ENCODE results near the gene BOC.

BOC gene

GRCh38 chr3:113250566-113250965 lies 39.2 kb downstream of the BOC start:
- ATAC-seq, result no peak

- ATAC-seq, result no peak
Measured at GRCh38 chr3:113251817-113252216, 40.5 kb downstream of the BOC start.

GRCh38 chr3:113252553-113252952 lies 41.2 kb downstream of the BOC start:
- ATAC-seq, result no peak

GRCh38 chr3:113253702-113254101 lies 42.3 kb downstream of the BOC start:
- no peak for ATAC-seq

- no peak for ATAC-seq
Measured at GRCh38 chr3:113254171-113254947, 43.0 kb downstream of the BOC start.

GRCh38 chr3:113255100-113255853 lies 43.9 kb downstream of the BOC start:
- no peak for ATAC-seq

DNA sequence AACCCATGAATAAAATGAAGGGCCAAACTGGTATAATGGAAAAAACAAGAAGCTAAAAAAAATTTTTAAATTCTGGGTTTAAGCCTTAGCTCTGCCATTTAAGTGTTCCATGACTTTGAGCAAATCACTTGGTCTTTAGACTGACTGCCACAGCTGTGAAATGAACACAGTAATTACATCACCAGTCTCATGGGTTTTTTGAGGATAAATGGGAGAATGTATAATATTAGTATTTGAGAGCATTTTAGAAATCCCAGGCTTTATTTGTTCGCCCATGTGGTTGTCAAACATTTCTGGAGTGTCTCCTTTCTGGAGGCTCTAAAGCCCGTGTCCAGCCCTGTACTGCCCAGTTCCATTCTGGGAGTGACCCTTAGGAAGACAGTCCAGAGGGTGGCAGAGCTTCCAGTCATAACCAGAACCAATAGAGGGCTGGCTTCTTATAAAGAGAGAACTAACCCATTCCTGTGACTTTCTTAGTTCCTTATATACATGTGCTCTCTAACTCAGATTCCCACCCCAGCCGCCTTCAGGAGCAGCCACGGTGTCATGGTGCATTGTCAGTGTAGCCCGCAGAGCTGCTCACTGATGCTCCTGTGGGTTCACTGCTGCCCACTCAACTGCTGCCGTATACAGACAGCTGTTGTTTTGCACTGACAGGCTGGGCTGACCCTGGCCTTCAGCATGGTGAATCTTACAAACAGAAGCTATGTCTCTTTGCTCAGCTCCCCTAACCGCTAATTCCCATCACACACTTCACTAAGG lies 44.7 kb downstream of the BOC start:
- no peak for ATAC-seq

DNA sequence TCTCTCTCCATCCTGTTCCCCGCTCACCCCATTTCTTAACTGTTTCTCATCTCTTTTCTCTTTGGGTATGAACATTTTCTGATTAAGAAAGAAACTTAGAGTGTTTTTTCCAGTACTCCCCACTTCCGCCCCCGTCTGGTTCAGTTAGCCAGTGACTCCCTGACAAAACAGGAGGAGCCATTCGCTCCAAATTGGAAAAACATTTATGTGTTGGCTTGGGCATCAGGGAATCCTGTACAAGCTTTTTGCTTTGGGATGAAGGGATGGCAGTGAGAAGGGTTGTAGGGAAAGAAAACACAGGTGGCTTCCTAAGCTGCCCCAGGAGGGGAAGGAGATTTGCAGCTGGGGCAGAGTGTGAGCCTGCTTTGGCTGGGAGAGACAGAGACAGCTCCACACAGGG lies 47.0 kb downstream of the BOC start:
- no peak for ATAC-seq

GRCh38 chr3:113259196-113259595 lies 47.8 kb downstream of the BOC start:
- no peak for ATAC-seq

GRCh38 chr3:113261063-113261625 lies 49.8 kb downstream of the BOC start:
- no peak for ATAC-seq

DNA sequence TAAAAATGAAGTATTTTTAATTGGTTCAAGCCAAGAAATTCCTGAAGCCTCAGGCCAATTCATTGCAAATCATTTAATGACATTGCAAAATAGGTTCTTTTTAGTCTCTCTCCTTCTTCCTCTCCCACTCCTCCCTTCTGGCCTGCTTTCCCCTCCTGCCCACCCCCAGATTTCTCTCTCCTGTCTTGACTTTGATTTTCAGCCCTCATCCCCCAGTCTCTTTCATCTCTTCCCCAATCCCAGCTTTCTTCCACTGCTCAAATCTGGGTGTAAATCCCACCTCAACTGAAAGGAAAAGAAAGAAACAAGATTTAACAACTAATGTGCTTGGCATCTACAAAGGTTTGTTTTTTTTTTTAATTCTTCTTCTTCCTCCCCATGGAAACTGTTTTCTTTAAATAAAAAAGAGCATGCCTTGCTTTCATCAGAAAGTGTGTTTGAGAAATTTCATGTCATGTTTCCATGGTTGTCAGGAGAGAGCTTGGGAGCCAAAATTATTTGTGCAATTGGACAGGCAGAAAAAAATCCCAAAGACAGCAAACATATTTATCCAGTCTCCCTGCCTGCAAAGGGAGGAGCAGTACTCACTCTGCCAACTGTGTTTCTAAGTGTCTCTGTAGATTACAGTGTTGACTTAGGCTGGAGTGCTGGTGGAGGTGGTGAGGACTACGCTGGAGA lies 50.4 kb downstream of the BOC start:
- ATAC-seq, result no peak

DNA sequence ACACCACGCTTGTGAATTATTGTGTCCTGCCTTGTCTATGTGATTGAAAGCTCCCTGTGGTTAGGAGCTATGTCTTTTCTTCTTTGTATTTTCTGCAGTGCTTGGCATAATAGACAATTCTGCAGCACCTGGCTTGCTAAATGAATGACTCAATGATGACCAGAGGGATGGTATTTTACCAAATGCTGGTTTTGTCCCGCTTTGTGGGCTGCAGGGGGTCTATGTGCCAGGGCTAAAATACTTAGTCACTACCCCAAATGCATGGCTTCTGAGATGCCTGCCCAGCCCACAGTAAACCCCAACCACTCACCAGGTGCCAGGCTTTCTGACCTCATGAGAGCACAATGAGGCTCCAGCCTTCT lies 50.9 kb downstream of the BOC start:
- no peak for ATAC-seq

DNA sequence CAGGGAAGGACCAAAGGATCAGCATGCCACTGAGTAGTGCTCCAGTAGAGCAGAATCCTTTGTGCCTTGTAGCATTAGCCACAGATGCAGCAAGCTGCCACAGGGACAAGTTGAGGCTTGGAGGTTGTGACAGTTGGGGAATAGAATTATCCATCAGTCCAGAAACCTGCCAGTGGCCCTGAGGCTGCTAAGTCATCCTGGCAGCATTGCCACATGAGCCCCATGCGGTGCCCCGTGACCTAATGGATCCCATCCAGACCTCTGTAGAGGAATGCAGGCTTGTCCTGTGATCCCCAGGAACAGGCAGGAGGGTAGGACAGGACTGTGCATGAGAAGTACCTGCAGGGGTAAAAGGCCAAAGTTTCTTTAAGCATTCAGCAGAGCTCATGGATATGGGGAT lies 51.7 kb downstream of the BOC start:
- no peak for ATAC-seq

DNA sequence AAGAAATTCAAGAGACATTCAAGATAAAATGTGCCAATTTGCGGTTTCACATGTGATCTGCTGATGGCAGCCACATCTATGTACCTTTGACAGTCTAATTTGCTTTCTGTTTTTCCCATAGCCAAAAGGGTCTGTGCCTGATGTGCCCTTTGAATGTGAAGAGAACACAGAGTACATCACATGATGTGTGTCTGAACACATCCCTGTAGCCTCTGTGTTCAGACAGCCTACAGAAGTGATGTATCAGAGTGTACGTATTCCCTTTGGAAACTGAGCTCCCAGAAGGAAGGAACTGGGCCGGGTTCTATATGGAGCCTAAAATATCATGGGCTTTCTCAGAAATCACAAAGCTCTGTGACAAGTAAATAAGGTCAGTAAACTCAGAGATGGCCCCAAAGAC lies 52.4 kb downstream of the BOC start:
- no peak for ATAC-seq

- ATAC-seq, result no peak
Measured at GRCh38 chr3:113264283-113265131, 53.1 kb downstream of the BOC start.

GRCh38 chr3:113265231-113265630 lies 53.9 kb downstream of the BOC start:
- ATAC-seq, result no peak

- no peak for ATAC-seq
Measured at GRCh38 chr3:113266738-113267137, 55.4 kb downstream of the BOC start.

DNA sequence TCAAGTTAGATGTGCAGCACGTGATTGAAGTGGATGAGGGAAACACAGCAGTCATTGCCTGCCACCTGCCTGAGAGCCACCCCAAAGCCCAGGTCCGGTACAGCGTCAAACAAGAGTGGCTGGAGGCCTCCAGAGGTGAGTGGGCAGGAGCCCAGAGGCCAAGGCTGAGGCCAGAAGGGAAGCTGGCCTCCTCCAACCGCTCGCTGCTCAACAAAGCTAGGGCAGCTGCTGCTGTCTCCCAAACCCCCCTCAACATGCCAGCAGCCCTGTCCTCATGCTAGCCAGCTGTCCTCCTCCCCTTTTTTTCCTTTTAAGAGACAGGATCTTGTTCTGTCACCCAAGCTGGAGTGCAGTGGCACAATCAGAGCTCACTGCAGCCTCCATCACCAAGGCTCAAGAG lies 57.0 kb downstream of the BOC start:
- no peak for ATAC-seq

DNA sequence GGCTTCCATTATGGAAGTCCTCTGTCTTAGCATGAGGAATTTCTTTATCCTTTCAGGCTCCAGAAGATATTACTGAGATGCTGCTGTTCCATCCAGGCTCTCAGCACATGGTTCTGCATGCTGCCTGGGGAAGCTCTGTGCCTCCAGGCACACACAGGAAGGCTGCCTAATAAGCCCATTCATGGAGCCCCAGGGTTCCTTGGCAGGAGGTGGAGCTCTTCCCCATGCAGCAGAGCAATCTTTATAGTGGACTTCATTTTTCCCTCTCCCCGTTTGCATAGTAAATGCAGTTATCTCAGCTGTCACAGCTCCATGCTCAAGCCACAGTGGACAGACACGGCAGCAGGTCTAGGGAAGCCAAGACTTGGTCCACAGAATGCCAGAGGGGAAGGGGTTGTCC lies 57.6 kb downstream of the BOC start:
- ATAC-seq, result no peak

- ATAC-seq, result no peak
Measured at GRCh38 chr3:113269661-113270060, 58.3 kb downstream of the BOC start.

DNA sequence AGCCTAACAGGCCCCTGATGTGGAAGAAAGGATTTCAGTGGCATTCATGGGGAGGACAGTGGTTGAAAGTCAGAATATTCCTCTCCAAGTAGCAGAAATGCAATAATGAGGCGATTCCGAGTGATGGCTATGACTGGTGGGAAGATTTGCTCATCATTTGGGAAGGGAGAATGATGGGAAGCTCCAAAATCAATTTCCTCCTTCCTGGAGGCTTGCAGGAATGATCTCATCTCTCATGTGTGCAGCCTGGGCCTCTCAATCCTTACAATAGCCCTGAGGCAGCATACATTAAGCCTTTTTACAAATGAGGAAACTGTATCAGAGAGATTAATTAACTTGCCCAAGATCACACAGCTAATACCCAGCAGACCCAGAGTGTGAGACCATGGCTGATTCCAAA lies 58.7 kb downstream of the BOC start:
- ATAC-seq, result no peak

- no peak for ATAC-seq
Measured at GRCh38 chr3:113270786-113271185, 59.4 kb downstream of the BOC start.
